ENCODE measurements around the gene CDKL5.

CDKL5 gene

DNA sequence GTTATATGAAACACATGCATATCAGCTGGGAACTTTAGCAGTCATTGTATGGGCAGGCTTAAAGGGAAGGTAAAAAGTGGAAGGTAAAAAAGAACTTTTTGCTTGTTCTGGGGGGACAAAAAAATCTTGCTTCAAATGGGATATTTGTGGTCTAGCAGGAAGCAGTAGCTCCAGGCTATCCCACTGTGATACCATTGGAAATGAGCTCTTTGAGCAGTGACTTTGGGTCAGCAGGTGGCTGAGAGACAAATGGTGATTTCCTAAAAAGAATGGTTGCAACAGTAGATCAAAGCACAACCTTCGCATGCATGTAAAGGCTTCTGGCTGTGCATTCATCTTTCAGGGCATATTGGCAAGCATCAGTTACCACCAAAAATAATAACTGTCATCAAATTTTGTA, 140.3 kb downstream of the CDKL5 start:
- Histone ChIP-seq H4K20me1 (ENCODE audit: insufficient read depth, low read length) (no peaks in the 10 kb centered on the region), H3K9ac (ENCODE audit: low read depth, low read length) (no peak overlapping the region), H3K4me2 (ENCODE audit: insufficient read depth, low read length) (no peak overlapping the region), H2AFZ (ENCODE audit: low read depth, low read length) (no peak overlapping the region), H3K27me3 (ENCODE audit: insufficient read depth, low read length, poor library complexity) (no peaks in the 10 kb centered on the region), H3K27ac (ENCODE audit: low read length) (no peak overlapping the region), H3K9me3 (ENCODE audit: insufficient read depth, low read length, severe bottlenecking) (no peaks in the 10 kb centered on the region), H3K4me1 (ENCODE audit: insufficient read depth, low read length) (no peaks in the 10 kb centered on the region), H3K79me2 (ENCODE audit: insufficient read depth, low read length) (no peaks in the 10 kb centered on the region), H3K4me3 (ENCODE audit: low read depth in 1 of 2, low read length in 2 of 2) (no peak overlapping the region), H3K36me3 (ENCODE audit: insufficient read depth, low read length) (no peaks in the 10 kb centered on the region)
- TF ChIP-seq, protein P1, sequence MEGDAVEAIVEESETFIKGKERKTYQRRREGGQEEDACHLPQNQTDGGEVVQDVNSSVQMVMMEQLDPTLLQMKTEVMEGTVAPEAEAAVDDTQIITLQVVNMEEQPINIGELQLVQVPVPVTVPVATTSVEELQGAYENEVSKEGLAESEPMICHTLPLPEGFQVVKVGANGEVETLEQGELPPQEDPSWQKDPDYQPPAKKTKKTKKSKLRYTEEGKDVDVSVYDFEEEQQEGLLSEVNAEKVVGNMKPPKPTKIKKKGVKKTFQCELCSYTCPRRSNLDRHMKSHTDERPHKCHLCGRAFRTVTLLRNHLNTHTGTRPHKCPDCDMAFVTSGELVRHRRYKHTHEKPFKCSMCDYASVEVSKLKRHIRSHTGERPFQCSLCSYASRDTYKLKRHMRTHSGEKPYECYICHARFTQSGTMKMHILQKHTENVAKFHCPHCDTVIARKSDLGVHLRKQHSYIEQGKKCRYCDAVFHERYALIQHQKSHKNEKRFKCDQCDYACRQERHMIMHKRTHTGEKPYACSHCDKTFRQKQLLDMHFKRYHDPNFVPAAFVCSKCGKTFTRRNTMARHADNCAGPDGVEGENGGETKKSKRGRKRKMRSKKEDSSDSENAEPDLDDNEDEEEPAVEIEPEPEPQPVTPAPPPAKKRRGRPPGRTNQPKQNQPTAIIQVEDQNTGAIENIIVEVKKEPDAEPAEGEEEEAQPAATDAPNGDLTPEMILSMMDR (IDR thresholded peaks at IDR 0.05; ENCODE audit: borderline replicate concordance, extremely low read depth, low read length, poor library complexity, severe bottlenecking): no peak
- TF ChIP-seq EZH2 (IDR thresholded peaks at IDR 0.05; ENCODE audit: borderline replicate concordance, low read depth, low read length, severe bottlenecking): no peak
- ATAC-seq (ENCODE audit: insufficient read depth, low read depth): no peak
- no peak for DNase-seq

DNA sequence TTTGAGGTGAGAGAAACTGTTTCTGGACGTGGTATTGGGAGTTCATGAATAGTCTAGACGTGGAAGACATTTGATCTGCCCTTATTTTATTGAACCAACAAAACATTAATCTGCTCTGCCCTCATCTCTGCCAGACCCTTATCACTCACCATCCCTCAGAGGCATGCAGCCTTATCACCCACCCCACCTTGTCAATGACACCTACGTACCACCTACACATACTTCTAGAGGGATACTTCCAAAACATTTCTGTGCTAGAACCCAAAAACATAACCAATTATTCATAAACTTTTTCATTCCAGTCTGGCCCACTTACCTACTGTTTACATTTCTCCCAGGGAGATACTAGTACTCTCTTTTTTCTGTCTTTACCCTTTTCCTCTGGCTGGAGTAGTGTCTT, 141.3 kb downstream of the CDKL5 start:
- Histone ChIP-seq H2AFZ (ENCODE audit: low read depth, low read length) (no peak overlapping the region), H3K27ac (ENCODE audit: low read length) (no peak overlapping the region), H4K20me1 (ENCODE audit: insufficient read depth, low read length) (no peaks in the 10 kb centered on the region), H3K9me3 (ENCODE audit: insufficient read depth, low read length, severe bottlenecking) (no peaks in the 10 kb centered on the region), H3K4me3 (ENCODE audit: low read depth in 1 of 2, low read length in 2 of 2) (no peak overlapping the region), H3K4me2 (ENCODE audit: insufficient read depth, low read length) (no peak overlapping the region), H3K79me2 (ENCODE audit: insufficient read depth, low read length) (no peaks in the 10 kb centered on the region), H3K4me1 (ENCODE audit: insufficient read depth, low read length) (no peaks in the 10 kb centered on the region), H3K36me3 (ENCODE audit: insufficient read depth, low read length) (no peaks in the 10 kb centered on the region), H3K9ac (ENCODE audit: low read depth, low read length) (no peak overlapping the region), H3K27me3 (ENCODE audit: insufficient read depth, low read length, poor library complexity) (no peaks in the 10 kb centered on the region)
- no peak for ATAC-seq (ENCODE audit: insufficient read depth, low read depth)
- TF ChIP-seq EZH2 (IDR thresholded peaks at IDR 0.05; ENCODE audit: borderline replicate concordance, low read depth, low read length, severe bottlenecking): no peak
- TF ChIP-seq, protein P1 (IDR thresholded peaks at IDR 0.05; ENCODE audit: borderline replicate concordance, extremely low read depth, low read length, poor library complexity, severe bottlenecking): no peak
- DNase-seq: no peak

DNA sequence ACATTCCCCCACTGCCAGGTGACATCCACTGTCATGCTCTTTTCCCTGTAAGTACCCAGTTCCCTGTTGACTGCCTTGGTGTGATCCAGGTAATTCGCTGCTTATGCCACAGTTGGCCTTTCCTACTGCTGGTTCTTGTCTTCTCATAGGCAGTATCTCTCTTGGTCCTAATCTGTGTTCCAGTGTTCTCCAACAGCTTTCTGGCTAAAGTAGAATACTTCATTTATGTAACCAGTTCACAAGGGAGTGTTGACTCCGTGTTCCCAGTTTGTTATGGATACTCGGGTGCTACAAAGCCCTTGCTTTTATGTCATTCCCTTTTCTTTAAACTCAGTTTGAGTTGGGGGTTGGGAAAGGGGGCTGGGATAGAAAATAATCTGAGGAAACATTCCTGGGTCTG, 148.1 kb downstream of the CDKL5 start:
- no peak for DNase-seq
- Histone ChIP-seq H3K27ac (ENCODE audit: low read length) (no peak overlapping the region), H3K4me2 (ENCODE audit: insufficient read depth, low read length) (no peak overlapping the region), H3K9ac (ENCODE audit: low read depth, low read length) (no peak overlapping the region), H2AFZ (ENCODE audit: low read depth, low read length) (no peak overlapping the region), H4K20me1 (ENCODE audit: insufficient read depth, low read length) (no peaks in the 10 kb centered on the region), H3K36me3 (ENCODE audit: insufficient read depth, low read length) (no peaks in the 10 kb centered on the region), H3K27me3 (ENCODE audit: insufficient read depth, low read length, poor library complexity) (no peaks in the 10 kb centered on the region), H3K9me3 (ENCODE audit: insufficient read depth, low read length, severe bottlenecking) (no peaks in the 10 kb centered on the region), H3K4me1 (ENCODE audit: insufficient read depth, low read length) (no peaks in the 10 kb centered on the region), H3K4me3 (ENCODE audit: low read depth in 1 of 2, low read length in 2 of 2) (no peak overlapping the region), H3K79me2 (ENCODE audit: insufficient read depth, low read length) (no peaks in the 10 kb centered on the region)
- ATAC-seq (ENCODE audit: insufficient read depth, low read depth): no peak
- TF ChIP-seq, protein P1 (IDR thresholded peaks at IDR 0.05; ENCODE audit: borderline replicate concordance, extremely low read depth, low read length, poor library complexity, severe bottlenecking): no peak
- no peak for TF ChIP-seq EZH2 (IDR thresholded peaks at IDR 0.05; ENCODE audit: borderline replicate concordance, low read depth, low read length, severe bottlenecking)

DNA sequence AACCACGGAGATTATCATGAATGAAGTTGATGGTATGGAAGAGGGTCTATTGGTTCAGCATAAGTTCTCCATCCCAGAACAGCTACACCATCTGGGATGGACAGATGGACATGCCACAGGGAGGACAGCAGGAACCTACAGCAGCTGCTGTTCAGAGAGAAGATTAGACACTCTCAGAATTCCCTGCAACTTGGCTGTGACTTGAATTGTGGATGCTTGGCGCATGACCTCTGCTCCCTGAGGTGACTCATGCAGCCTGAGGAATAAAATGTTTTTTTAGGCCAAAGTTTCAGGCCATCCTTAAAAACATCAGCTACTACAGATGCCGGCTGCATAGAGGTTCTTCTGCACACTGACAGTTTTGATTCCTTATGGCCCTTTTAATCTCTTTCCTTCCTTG, 149.2 kb downstream of the CDKL5 start:
- H3K4me2 ChIP-seq (ENCODE audit: insufficient read depth, low read length): no peak overlapping the region
- TF ChIP-seq, protein P1 (IDR thresholded peaks at IDR 0.05; ENCODE audit: borderline replicate concordance, extremely low read depth, low read length, poor library complexity, severe bottlenecking): no peak
- no peak for TF ChIP-seq EZH2 (IDR thresholded peaks at IDR 0.05; ENCODE audit: borderline replicate concordance, low read depth, low read length, severe bottlenecking)
- no peaks in the 10 kb centered on the region for H3K4me1 ChIP-seq (ENCODE audit: insufficient read depth, low read length)
- no peak overlapping the region for H3K9ac ChIP-seq (ENCODE audit: low read depth, low read length)
- H3K27me3 ChIP-seq (ENCODE audit: insufficient read depth, low read length, poor library complexity): no peaks in the 10 kb centered on the region
- H3K4me3 ChIP-seq (ENCODE audit: low read depth in 1 of 2, low read length in 2 of 2): no peak overlapping the region
- no peaks in the 10 kb centered on the region for H3K9me3 ChIP-seq (ENCODE audit: insufficient read depth, low read length, severe bottlenecking)
- H4K20me1 ChIP-seq (ENCODE audit: insufficient read depth, low read length): no peaks in the 10 kb centered on the region
- DNase-seq (no peak), ATAC-seq (ENCODE audit: insufficient read depth, low read depth) (no peak)
- H3K79me2 ChIP-seq (ENCODE audit: insufficient read depth, low read length): no peaks in the 10 kb centered on the region
- H3K36me3 ChIP-seq (ENCODE audit: insufficient read depth, low read length): no peaks in the 10 kb centered on the region
- H3K27ac ChIP-seq (ENCODE audit: low read length): no peak overlapping the region
- no peak overlapping the region for H2AFZ ChIP-seq (ENCODE audit: low read depth, low read length)
